Heart left ventricle (tissue), 13 donors: ENCODE data around the gene B3GNT7.

ENCODE experiments used
- POLR2A ChIP-seq, 2 donors: fragments of 450-650 bp; IDR thresholded peaks; one replicate each; pipeline ENCODE4 v1.6.1; 2017; ENCODE audit warnings: antibody characterized with exemption in 2 of 2, mild to moderate bottlenecking in 2 of 2, moderate library complexity in 2 of 2
- TF ChIP-seq, protein P1 (sequence below), 12 donors: fragments of 200-600 bp; sonication (generic) in 4 of 12; IDR thresholded peaks; one replicate each; pipeline versions ENCODE4 v1.5.0 to v1.8.0; 2018 to 2022; ENCODE audit warnings: antibody characterized with exemption in 12 of 12, mild to moderate bottlenecking in 5 of 12
- donor health status: ischemic (EF 13 %, LVEDD 7.1; RV severe dilation, severe dysfunction).
- donor health status: DM: no; HTN: yes; CAD: no.
- donor health status: DM: no; HTN: no; CAD: no.
- donor health status: ischemic (EF 25% LVEDD 6.9; RV normal size, moderate dysfunction).
- donor health status: ischemic (EF 25% LVEDD 5.7; RV mildly dilated, moderate dysfunction).
- donor health status: ischemic (EF 35%, LVEDD 5.7; RV mildly dilated, moderate dysfunction).
- donor health status: nonischemic (EF 11% LVEDD 7.7; RV severe dilation, severe dysfunction).
- donor health status: DM: yes; HTN: yes; CAD: no.
- donor health status: PGD.
- donor health status: ischemic (EF 29% LVEDD 5.4; RV normal size, mild dysfunction).
- donor health status: nonischemic (EF 23%, LVEDD 6.1; RV moderate dilation, normal function).

DNA sequence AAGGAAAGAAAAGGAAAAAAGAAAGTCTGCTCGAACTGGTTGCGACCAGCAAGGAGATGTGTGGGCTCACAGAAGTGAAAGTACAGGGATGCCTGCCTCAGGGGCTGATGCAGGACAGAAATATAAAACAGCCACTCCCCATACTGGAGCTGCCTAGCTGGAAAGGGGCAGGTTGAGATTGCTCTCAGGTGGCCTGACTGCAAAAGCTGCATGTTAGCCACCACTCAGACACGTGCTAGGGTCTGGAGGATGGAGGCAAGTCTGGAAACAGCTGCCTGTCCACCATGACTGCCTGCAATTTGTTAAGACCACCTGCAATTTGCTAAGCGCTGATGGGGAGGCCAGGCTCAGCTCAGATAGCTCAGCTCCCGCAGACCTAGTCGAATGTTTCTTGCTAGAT is 17.9 kb downstream of the B3GNT7 start:
- no peak for TF ChIP-seq POLR2A (IDR thresholded peaks at IDR 0.05)
- TF ChIP-seq, protein P1, sequence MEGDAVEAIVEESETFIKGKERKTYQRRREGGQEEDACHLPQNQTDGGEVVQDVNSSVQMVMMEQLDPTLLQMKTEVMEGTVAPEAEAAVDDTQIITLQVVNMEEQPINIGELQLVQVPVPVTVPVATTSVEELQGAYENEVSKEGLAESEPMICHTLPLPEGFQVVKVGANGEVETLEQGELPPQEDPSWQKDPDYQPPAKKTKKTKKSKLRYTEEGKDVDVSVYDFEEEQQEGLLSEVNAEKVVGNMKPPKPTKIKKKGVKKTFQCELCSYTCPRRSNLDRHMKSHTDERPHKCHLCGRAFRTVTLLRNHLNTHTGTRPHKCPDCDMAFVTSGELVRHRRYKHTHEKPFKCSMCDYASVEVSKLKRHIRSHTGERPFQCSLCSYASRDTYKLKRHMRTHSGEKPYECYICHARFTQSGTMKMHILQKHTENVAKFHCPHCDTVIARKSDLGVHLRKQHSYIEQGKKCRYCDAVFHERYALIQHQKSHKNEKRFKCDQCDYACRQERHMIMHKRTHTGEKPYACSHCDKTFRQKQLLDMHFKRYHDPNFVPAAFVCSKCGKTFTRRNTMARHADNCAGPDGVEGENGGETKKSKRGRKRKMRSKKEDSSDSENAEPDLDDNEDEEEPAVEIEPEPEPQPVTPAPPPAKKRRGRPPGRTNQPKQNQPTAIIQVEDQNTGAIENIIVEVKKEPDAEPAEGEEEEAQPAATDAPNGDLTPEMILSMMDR (IDR thresholded peaks at IDR 0.05), result no peak
